DMS114 treated with DMSO at 0.1 percent for 48 hours (cell line): ENCODE measurements around the gene PRKG1.
"Not testable (repeated sequence)": the region's sequence is repeated elsewhere in the genome, so short reads cannot be mapped to it uniquely, and the experiment has no call there.

ENCODE experiments used
- DNase-seq: peaks from one replicate; lab custom pipeline; 2025; ENCODE audit not compliant: unreplicated experiment; lab: John Stamatoyannopoulos, UW

PRKG1 gene

GRCh38 chr10:51112013-51112412, 37.7 kb downstream of the PRKG1 start:
- no peak for DNase-seq

- DNase-seq, result no peak
Observed at GRCh38 chr10:51113007-51113406, 38.7 kb downstream of the PRKG1 start.

- DNase-seq, result no peak
Observed at GRCh38 chr10:51117053-51117660, 42.9 kb downstream of the PRKG1 start.

GRCh38 chr10:51117794-51118193, 43.5 kb downstream of the PRKG1 start:
- DNase-seq, result no peak

GRCh38 chr10:51119441-51119840, 45.2 kb downstream of the PRKG1 start:
- DNase-seq, result no peak

DNA sequence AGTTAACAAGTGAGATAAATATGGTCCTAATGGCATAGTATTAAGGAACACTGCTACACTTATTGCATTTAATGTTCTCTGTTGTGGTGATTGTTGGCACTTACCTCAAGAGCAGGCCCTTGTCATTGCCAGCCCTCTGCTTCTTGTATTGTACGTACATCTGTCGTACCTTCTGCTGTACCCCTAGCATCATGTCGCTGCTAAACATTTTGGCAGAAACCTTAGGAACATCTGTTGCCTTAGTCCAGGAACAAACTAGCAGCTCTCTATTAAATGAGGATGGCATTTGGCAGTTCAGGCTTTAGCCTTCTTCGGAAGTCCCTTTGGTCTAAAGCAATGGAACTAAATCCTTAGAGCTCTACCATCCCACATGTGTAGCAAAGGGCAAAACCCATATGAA, 47.6 kb downstream of the PRKG1 start:
- DNase-seq, result no peak

GRCh38 chr10:51124852-51125251, 50.6 kb downstream of the PRKG1 start:
- no peak for DNase-seq

DNA sequence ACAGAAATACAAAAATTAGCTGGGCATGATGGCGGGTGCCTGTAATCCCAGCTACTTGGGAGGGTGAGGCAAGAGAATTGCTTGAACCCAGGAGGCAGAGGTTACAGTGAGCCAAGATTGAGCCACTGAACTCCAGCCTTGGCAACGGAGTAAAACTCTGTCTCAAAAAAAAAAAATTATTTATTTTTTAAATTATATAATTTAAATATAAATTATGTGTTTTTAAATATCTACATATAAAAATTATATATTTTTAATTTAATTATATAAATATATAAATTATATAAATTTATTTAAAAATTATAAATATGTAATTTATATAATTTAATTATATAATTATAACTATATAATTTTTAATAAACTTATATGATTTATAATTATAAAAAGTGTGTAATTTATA, 51.2 kb downstream of the PRKG1 start:
- DNase-seq, result no peak

DNA sequence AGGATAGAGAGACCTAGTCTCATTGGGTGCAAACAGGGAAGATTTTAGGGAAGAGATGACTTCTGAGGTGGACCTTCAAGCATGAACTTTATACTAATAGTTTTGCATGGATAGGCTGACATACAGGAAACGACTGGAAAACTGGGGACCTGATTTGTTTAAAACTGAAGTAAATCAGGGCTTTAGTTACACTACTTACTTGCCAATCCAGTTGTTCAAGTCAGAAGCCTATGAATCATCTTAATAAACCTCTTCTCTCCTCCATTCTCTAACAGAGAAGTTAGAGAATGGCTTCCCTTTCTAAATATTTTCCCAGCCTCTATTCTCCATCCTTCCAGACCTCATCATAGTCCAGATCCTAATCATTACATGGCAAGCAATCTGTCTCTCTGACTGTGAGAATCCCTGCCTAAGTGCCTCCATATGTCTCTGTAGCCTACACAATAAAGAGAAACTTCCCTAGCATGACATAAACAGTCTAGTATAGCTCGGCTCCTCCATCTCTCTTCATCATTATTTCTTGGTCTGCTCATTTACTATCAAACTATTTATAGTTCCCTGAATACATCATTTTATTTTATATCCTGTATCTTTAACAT, 55.8 kb downstream of the PRKG1 start:
- no peak for DNase-seq

DNA sequence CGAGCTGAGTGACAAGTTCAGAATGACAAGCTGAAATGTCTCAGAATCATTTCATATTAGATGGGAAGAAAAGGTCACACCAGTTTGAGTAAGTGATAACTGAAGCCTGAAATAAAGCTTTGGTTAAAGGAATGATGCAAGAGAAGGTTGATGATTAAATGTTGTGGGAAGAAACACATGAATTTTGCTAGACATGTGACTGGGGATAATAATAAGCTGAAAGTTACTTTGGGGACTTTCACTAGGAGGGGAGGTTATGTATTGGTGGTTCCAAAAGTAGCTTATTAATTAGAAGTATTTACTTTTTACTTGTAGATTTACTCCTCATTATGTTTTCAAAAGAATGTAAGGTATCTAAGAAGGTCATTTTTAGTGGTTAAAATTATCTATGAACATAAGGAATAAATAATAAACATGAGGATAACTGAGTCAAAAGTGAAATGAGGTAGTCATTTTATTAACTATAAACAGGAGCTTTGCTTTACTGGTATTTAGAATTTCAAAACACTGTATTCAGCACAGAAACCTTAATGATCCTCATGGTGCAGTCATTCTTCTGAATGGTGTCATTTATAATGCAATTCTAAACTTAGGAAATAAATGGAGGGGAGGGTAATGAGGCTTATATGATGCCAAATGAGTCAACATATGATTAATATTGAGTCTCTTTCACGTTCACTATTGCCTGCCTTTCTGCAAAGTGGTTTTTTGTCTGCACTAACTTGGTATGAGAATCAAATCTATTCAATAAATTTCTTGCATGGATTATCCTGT, 63.7 kb downstream of the PRKG1 start:
- no peak for DNase-seq

- DNase-seq, result no peak
Observed at GRCh38 chr10:51139176-51139575, 64.9 kb downstream of the PRKG1 start.

DNA sequence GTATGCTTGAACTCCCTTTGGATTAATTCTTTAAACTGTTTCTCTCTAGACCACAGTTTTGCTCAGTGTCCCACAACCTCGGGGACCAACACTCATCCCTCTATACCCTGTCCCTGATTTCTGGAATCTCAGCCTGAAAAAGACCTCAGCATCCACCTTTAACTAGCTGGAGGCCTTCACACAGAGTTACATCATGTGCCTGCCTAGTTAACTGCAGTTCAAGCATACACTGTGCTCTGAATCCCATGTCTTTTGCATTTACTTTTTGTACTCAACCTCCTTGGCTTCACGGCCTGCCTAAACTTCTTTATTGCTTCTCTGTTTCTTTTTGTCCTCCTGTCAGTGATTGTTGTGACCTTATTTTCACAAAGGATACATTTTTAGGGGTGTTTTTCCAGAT, 66.7 kb downstream of the PRKG1 start:
- DNase-seq, result no peak

DNA sequence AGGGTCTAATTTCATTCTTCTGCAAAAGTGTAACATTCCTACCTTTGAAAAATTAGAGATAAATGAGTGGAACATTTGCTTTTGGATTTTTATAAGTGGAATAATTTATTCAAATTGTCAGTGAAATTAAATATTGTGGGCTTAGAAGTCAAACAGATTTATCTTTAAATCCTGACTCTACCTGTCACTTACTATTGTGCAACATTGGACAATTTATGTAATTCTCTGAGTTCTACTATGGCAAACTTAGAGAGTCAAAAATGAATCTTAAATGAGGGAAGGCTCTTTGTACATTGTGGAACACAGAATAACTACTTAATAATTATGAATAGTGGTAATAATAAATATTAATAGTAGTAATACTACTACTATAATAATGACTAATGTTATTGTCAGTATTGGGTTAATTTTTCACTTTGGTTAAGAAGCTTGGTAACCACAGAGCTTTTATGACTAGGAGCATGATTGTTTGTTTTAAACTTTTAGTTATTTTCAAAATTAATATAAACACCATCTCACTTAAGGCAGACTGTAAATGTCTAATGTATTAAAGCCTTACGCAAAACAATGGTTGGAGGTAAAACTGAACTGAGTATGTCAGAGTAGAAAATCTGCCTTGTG, 70.0 kb downstream of the PRKG1 start:
- DNase-seq, result no peak

DNA sequence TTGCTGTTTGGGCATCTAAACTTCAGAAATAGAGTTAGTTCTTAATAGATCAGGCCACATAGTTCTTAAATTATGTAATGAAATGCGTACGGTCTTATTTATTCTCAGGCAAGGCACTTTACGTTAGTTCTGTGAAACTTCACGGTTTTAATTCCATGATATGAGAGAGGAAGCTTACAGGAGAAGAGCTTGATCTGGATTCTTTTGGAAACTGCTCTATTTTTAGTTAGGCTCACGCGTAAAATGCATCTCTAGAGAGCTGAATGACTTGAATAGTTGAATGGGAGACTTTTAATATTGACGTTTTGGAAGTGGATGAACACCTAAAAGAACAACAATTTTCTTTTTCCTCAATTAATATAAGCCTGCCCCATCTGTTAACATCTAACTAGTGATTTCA, 71.1 kb downstream of the PRKG1 start:
- no peak for DNase-seq

DNA sequence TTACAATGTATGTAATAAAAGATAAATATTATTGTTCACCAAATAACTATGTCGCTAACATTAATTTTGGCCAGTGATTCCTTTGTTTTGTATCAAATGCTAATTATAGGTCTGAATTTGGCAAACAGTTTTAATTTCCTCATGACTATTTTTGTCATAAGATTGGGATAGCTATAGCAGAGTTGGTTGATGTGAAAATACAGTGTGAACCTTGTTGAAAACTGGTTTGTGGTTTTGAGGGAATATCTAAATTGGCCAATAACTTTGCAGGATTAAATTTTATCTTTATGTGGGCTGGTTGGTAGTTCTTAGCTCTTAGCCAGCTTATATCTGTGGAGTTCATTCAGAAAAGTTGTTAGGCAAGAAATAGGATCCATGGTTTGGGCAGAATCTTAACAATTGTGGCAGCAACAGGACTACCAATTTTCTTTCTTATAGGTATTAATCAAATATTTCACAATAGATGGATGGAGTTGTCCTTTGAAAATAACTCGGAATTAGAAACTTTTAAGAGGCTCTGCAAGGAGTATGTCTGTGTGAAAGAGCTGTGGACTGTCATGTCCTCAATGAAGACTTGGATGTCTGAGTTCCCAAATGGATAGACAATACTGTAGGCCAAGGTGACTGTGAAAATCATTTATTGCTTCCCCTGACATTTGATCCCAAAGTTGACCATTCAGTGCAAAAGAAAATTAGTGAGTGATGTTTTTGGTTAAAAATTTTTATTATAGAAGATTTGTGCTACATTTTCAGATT, 73.5 kb downstream of the PRKG1 start:
- DNase-seq, result no peak

GRCh38 chr10:51156926-51157325, 82.6 kb downstream of the PRKG1 start:
- no peak for DNase-seq

DNA sequence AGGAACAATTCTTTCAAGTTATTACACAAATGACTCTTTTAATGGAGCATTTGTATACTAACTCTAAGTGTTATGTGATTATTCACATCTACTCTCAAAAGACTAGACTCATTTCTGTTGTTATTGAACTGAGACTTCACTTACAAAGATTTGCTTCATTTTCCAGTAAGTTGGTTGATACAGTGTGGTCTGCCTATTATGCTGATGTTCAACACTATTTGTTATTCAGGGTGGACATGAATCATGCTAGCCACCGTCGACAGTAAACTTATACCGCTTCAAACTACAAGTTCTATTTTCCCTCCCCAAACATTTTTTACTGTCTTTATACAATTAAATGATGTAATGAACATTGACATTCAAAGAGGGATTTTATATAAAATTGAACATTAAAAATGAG, 84.5 kb downstream of the PRKG1 start:
- DNase-seq, result no peak

DNA sequence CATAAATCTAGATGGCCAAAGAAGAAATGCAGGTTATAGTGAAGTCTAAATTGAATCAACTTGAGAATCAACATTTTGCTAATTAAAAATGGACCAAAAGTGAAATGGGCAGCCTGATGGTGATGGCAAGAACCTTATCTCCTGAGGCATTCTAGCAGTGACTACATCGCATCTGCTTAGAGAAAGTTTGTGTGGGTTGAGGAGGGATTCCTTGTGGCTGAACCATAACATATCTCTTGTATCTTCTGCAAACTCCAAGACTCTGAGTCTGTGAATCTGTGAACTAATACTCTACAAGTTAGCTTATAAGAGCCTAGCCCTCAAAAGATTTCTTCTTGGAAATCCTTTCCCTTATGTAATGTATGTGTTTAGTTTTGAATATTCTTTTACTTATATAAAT, 85.6 kb downstream of the PRKG1 start:
- no peak for DNase-seq

DNA sequence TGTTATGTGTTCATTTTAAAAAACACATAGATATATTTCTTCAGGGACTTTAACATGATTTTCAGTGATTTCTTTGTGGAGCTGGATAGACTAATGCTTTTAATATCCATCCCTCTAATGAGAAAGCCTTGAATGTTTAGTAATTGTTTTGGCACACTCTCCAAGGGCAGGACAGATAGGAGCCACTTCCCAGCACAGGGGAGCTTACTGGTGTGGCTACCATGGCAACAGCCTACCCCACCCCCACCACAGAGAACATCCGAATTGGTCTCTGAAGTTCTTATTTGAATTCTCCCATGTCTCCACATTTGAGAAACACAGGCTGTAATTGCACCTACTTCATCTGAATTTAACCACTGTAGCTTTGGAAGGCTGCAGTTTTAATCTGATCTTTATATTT, 87.7 kb downstream of the PRKG1 start:
- DNase-seq, result no peak

DNA sequence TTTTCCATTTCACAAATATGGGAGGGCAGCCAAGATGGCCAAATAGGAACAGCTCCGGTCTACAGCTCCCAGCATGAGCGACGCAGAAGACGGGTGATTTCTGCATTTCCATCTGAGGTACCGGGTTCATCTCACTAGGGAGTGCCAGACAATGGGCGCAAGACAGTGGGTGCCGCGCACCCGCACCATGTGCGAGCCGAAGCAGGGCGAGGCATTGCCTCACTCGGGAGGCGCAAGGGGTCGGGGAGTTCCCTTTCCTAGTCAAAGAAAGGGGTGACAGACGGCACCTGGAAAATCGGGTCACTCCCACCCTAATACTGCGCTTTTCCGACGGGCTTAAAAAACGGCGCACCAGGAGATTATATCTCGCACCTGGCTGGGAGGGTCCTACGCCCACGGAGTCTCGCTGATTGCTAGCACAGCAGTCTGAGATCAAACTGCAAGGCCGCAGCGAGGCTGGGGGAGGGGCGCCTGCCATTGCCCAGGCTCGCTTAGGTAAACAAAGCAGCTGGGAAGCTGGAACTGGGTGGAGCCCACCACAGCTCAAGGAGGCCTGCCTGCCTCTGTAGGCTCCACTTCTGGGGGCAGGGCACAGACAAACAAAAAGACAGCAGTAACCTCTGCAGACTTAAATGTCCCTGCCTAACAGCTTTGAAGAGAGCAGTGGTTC, 89.2 kb downstream of the PRKG1 start:
- not testable (repeated sequence) for DNase-seq
